Kidney (tissue), 14 donors: Measurements from ENCODE around the gene KLHL29. TPM values are rescaled to one million over a fixed set of nuclear protein-coding genes. Genes with fewer than 3 reads are reported as not detected.

ENCODE experiments used
- DNase-seq, 5 donors: peaks; one replicate each; pipeline ENCODE4 v3.0.0-alpha.2; 2013 to 2020
- FAIRE-seq: peaks from 2 replicates; lab custom pipeline; 2012; peaks lifted over from hg19 to GRCh38; lab: Jason Lieb, UNC
- H3K27ac ChIP-seq, 2 donors: one replicate each; pipeline ENCODE4 v1.7.0; 2013; ENCODE audit warnings: low read depth in 2 of 2, low read length in 2 of 2, inconsistent platforms in 1 of 2
- H3K27me3 ChIP-seq: one replicate; pipeline ENCODE4 v1.7.1; 2013; ENCODE audit warnings: low read length, inconsistent platforms; ENCODE audit not compliant: control insufficient read depth, insufficient read depth
- H3K36me3 ChIP-seq, 3 donors: one replicate each; pipeline versions ENCODE4 v1.7.0 to v1.7.1; 2013; ENCODE audit warnings: low read length in 3 of 3, control low read depth in 1 of 3, inconsistent platforms in 1 of 3; ENCODE audit not compliant: insufficient read depth in 3 of 3, control insufficient read depth in 2 of 3
- H3K4me1 ChIP-seq, 3 donors: one replicate each; pipeline versions ENCODE4 v1.7.0 to v1.7.1; 2013; ENCODE audit warnings: low read length in 3 of 3, inconsistent platforms in 1 of 3, low read depth in 1 of 3; ENCODE audit not compliant: control insufficient read depth in 2 of 3, insufficient read depth in 2 of 3
- H3K4me3 ChIP-seq, 3 donors: one replicate each; pipeline versions ENCODE4 v1.7.0 to v1.8.1; 2013; ENCODE audit warnings: low read length in 3 of 3, control low read depth in 1 of 3, inconsistent platforms in 1 of 3
- H3K9ac ChIP-seq, 3 donors: one replicate each; pipeline versions ENCODE4 v1.7.0 to v1.7.1; 2013; ENCODE audit warnings: low read length in 3 of 3, control low read depth in 1 of 3, inconsistent platforms in 1 of 3
- H3K9me3 ChIP-seq, 3 donors: one replicate each; pipeline versions ENCODE4 v1.7.0 to v1.7.1; 2013; ENCODE audit warnings: low read length in 3 of 3, control low read depth in 1 of 3, inconsistent platforms in 1 of 3; ENCODE audit not compliant: control insufficient read depth in 2 of 3, insufficient read depth in 1 of 3
- intact Hi-C: fragments of 100-400 bp; cut with DNase I; formaldehyde crosslinking; loops from one replicate; pipeline ENCODE4 v1.11.1; 2022
- polyA plus RNA-seq: library from polyadenylated mRNA; stranded (reverse); fragments of 350-450 nt; fragmentation: Illumina TruSeq; extraction: RNeasy Lipid Tissue Mini Kit (QIAGEN cat#74804); gene quantifications from one replicate; pipeline ENCODE4 v1.2.3, GENCODE V29; 2014; ENCODE audit warnings: low read depth, low replicate concordance; ENCODE audit not compliant: insufficient read depth
- total RNA-seq: library from RNA; stranded (reverse); fragmentation: NEBNext Ultra II Directional; extraction: Animal tissue kit (Norgen Biotek cat#: 25700); gene quantifications from one replicate; pipeline ENCODE4 v1.2.1, GENCODE V29; 2021
- TF ChIP-seq, protein P1 (sequence below): IDR thresholded peaks from 3 replicates; pipeline ENCODE4 v1.5.1; 2012; ENCODE audit warnings: mild to moderate bottlenecking, moderate library complexity, borderline replicate concordance; ENCODE audit not compliant: insufficient read depth; ENCODE audit errors: extremely low read depth
- donor health status: control.
- donor health status: control.
- donor health status: control.
- donor health status: control.
- donor health status: control.
- donor health status: DM: yes; HTN: yes; CAD: no.
- donor health status: Normal renal cell carcinoma (clear cell type).

Gene KLHL29
- total and polyA plus RNA-seq, 2 donors from 2014 or later: 1.5 to 10.5 TPM

DNA sequence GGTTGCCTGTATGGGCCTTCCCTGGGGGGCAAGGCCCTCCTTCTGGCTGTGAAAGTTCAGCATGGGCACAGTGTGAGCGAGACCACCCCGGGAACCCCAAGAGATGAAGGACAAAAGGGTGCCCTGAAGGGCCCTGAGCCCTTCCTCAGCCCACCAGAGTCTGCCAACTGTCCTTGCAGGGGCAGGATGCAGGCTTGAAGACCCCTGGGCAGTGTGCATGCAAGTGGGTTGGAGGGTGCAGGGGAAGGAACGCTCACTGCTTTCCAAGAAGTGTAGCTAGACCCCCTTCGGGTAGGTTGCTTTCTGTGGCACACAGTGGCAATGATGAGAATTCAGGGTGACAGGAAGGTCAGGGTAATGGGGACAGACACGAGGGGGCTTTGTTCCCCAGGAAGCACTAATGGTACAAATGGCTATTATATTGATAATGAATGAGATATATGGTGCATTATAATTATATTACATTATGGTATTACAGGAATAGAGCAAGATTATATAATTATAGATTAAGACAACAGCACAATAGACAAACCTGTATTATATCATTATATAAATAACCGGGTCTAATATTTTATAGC, 313.2 kb downstream of the KLHL29 start:
- FAIRE-seq (no peak), DNase-seq (peak in 1 of 5 donors; percentile 30)
- H3K27ac ChIP-seq: no peak overlapping the region
- TF ChIP-seq, protein P1, sequence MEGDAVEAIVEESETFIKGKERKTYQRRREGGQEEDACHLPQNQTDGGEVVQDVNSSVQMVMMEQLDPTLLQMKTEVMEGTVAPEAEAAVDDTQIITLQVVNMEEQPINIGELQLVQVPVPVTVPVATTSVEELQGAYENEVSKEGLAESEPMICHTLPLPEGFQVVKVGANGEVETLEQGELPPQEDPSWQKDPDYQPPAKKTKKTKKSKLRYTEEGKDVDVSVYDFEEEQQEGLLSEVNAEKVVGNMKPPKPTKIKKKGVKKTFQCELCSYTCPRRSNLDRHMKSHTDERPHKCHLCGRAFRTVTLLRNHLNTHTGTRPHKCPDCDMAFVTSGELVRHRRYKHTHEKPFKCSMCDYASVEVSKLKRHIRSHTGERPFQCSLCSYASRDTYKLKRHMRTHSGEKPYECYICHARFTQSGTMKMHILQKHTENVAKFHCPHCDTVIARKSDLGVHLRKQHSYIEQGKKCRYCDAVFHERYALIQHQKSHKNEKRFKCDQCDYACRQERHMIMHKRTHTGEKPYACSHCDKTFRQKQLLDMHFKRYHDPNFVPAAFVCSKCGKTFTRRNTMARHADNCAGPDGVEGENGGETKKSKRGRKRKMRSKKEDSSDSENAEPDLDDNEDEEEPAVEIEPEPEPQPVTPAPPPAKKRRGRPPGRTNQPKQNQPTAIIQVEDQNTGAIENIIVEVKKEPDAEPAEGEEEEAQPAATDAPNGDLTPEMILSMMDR: no peak
- intact Hi-C loops: no loop called here
- H3K36me3 ChIP-seq: peaks cover 0 to 5% (median 2%) of the 10 kb centered on the region in 3 donors
- no peak overlapping the region for H3K9ac ChIP-seq
- H3K9me3 ChIP-seq: peaks cover 0 to 3% (median 0%) of the 10 kb centered on the region in 3 donors
- no peak overlapping the region for H3K4me3 ChIP-seq
- peaks cover 0 to 3% (median 0%) of the 10 kb centered on the region in 3 donors for H3K4me1 ChIP-seq
- no peaks in the 10 kb centered on the region for H3K27me3 ChIP-seq

DNA sequence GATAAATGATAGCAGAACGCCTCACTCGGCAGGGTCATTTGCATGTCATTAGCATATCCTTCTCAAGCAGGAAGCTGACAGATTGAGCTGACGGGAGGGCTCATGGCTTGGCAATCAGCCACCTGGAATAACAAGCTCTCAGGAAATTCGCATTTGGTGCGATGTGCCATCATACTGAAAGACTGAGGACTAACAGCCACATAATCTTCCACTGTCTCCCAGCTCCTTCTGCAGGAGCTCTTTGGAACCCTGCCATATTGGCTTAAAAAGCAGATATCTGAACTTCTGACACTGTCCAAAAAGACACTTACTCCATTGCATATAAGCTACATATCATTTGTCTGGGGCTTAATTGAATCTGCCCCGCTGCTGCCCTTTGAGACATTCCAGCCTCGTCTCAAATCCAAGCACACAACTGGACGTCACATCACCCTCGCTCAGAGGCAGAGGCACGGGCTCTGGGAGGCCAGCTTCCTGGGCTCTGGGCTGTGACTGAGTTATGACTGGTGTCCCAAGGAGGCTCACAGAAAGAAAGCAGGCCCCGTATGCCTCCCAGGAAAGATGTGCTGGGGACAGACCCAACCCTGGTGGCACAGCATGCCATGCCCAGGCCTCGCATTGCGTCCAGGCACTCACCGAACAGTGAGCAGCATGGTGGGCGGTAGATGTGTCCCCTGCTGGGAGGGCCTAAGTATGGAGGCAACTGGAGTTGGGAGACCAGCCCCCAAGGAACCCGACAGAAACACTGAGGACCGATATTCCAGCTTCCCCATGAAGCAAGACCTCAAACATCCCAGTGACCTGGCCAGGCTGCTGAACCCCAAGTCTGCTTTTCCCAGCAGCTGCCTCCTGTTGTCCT, 314.0 kb downstream of the KLHL29 start:
- Histone ChIP-seq H3K27ac (no peak overlapping the region), H3K4me1 (peaks cover 0 to 3% (median 0%) of the 10 kb centered on the region in 3 donors), H3K27me3 (no peaks in the 10 kb centered on the region), H3K9me3 (peaks cover 0 to 3% (median 0%) of the 10 kb centered on the region in 3 donors), H3K36me3 (peaks cover 0 to 5% (median 2%) of the 10 kb centered on the region in 3 donors), H3K4me3 (no peak overlapping the region), H3K9ac (no peak overlapping the region)
- DNase-seq (peak; percentile 17 to 83 (median 35)), FAIRE-seq (no peak)
- intact Hi-C loops: no loop called here
- TF ChIP-seq, protein P1: no peak

DNA sequence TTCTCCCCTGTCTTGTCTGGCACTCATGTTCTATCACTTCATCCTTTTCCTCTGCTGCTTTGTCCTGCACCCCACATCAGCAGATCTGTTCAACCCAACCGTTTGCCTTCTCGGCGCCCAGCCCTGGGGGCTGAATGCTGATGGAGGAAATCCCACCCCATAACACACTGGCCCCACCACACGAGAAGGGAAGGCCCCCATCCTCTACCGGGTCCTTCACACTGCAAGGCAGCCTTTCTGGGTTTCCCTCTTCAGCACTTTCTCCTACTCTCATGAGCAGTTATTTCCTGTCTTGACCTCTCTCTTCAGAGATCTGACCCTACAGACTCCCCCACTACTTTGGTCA, 314.6 kb downstream of the KLHL29 start:
- Histone ChIP-seq H3K4me3 (no peak overlapping the region), H3K9ac (no peak overlapping the region), H3K27ac (no peak overlapping the region), H3K36me3 (peaks cover 0 to 5% (median 2%) of the 10 kb centered on the region in 3 donors), H3K9me3 (peaks cover 0 to 3% (median 0%) of the 10 kb centered on the region in 3 donors), H3K4me1 (peaks cover 0 to 3% (median 0%) of the 10 kb centered on the region in 3 donors), H3K27me3 (no peaks in the 10 kb centered on the region)
- peak in 1 of 5 donors; percentile 9 for DNase-seq
- TF ChIP-seq, protein P1: no peak
- FAIRE-seq: no peak
- intact Hi-C loops: no loop called here
